Tibial artery (tissue), 4 donors: ENCODE measurements around the gene RLN1.
"Not testable (repeated sequence)": the region's sequence is repeated elsewhere in the genome, so short reads cannot be mapped to it uniquely, and the experiment has no call there.

Experiments
- DNase-seq, 2 donors: peaks; one replicate each; pipeline ENCODE4 v3.0.0-alpha.2; 2019
- H3K27ac ChIP-seq, 2 donors: fragments of 200-600 bp; sonication (generic) in 1 of 2; 1 replicate in 1 of 2; 2 replicates in 1 of 2; pipeline ENCODE4 v1.5.1; 2018 to 2019; ENCODE audit warnings: mild to moderate bottlenecking in 1 of 2
- H3K27me3 ChIP-seq, 2 donors: fragments of 200-600 bp; sonication (generic) in 1 of 2; one replicate each; pipeline versions ENCODE4 v1.5.1 to v1.6.0; 2016 to 2019
- H3K36me3 ChIP-seq, 3 donors: fragments of 200-600 bp; sonication (generic) in 2 of 3; one replicate each; pipeline ENCODE4 v1.5.1; 2016 to 2019; ENCODE audit warnings: mild to moderate bottlenecking in 2 of 3
- H3K4me1 ChIP-seq, 4 donors: fragments of 200-600 bp; sonication (generic) in 2 of 4; 1 replicate in 3 of 4; 2 replicates in 1 of 4; pipeline ENCODE4 v1.5.1; 2016 to 2019
- H3K4me3 ChIP-seq, 2 donors: fragments of 200-600 bp; sonication (generic) in 1 of 2; 1 replicate in 1 of 2; 2 replicates in 1 of 2; pipeline ENCODE4 v1.5.1; 2018 to 2019; ENCODE audit warnings: mild to moderate bottlenecking in 2 of 2
- H3K9me3 ChIP-seq, 3 donors: fragments of 200-600 bp; sonication (generic) in 1 of 3; one replicate each; pipeline ENCODE4 v1.5.1; 2016 to 2019
- CTCF ChIP-seq, 2 experiments: fragments of 200-600 bp in 1 of 2; fragments of 450-650 bp in 1 of 2; IDR thresholded peaks; one replicate each; pipeline ENCODE4 v1.5.1; 2017 to 2019; ENCODE audit warnings: antibody characterized with exemption in 2 of 2, mild to moderate bottlenecking in 1 of 2, moderate library complexity in 1 of 2
- intact Hi-C: fragments of 100-400 bp; cut with DNase I; formaldehyde crosslinking; loops from one replicate; pipeline ENCODE4 v1.15.0; 2023; ENCODE audit warnings: low total_unique reads

The RLN1 gene

GRCh38 chr9:5336688-5337087, 3.0 kb downstream of the RLN1 start:
- Histone ChIP-seq H3K9me3 (no peaks in the 10 kb centered on the region), H3K4me1 (no peaks in the 10 kb centered on the region), H3K27ac (no peak overlapping the region), H3K4me3 (no peak overlapping the region), H3K36me3 (no peaks in the 10 kb centered on the region), H3K27me3 (no peaks in the 10 kb centered on the region)
- no peak for DNase-seq
- TF ChIP-seq CTCF (IDR thresholded peaks at IDR 0.05): no peak
- intact Hi-C loops: no loop called here

GRCh38 chr9:5331276-5331675, 8.4 kb downstream of the RLN1 start:
- H3K27me3 ChIP-seq, intact Hi-C loops, H3K27ac ChIP-seq, H3K9me3 ChIP-seq, H3K36me3 ChIP-seq, H3K4me3 ChIP-seq, H3K4me1 ChIP-seq, DNase-seq: not testable (repeated sequence)

GRCh38 chr9:5326893-5327548, 12.7 kb downstream of the RLN1 start:
- Histone ChIP-seq H3K27me3 (peaks cover 0 to 3% of the 10 kb centered on the region in 2 donors), H3K36me3 (no peaks in the 10 kb centered on the region), H3K27ac (no peak overlapping the region), H3K4me1 (no peaks in the 10 kb centered on the region), H3K9me3 (no peaks in the 10 kb centered on the region), H3K4me3 (no peak overlapping the region)
- intact Hi-C loops: no loop called here
- DNase-seq: no peak
- no peak for TF ChIP-seq CTCF (IDR thresholded peaks at IDR 0.05)

DNA sequence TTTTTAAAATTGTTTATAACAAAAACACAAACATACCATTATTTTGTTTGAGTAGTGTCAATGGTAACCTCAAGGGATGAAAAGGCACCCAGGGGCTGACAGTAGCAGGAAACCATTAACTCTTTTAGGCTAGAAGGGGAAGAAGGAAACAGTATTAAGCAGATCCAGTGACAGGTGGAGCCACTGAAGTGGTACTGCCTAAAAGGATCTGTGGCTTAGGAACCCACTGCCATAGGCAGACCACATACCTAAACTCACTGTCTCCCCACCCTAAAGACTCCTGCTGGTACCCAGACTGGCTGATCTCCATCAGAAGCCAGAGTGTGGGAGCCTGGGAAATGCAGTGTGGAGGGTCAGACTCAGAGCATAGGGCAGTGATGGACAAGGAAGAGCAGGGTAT, 13.5 kb downstream of the RLN1 start:
- Histone ChIP-seq H3K36me3 (no peaks in the 10 kb centered on the region), H3K27ac (no peak overlapping the region), H3K27me3 (peaks cover 0 to 3% of the 10 kb centered on the region in 2 donors), H3K9me3 (no peaks in the 10 kb centered on the region), H3K4me1 (no peaks in the 10 kb centered on the region), H3K4me3 (no peak overlapping the region)
- no peak for TF ChIP-seq CTCF (IDR thresholded peaks at IDR 0.05)
- intact Hi-C loops: no loop called here
- DNase-seq: no peak

DNA sequence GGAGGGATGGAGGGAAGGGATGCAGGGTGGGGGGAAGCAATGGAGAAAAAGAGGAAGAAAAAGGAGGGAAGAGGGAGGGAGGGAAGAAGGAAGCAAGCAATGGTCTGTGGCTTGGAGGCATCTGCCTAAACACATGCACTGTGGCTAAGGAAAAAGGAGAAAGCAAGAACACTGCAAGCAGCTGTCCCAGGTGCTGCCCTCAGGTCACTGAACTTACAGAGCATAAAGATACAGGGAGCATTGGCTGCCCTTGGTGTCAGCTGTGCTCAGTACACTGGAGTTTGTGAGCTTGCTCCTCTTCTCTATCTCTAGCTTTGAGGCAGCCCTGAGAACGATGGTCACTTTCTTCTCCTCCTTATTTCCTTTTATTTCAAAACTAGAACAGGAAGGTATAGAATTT, 18.1 kb downstream of the RLN1 start:
- intact Hi-C loops: loop anchor here (2.0 kb wide), 1 partner anchor 43 kb away; no protein-coding TSS in a partner anchor
- not testable (repeated sequence) for DNase-seq, H3K27ac ChIP-seq, H3K9me3 ChIP-seq, H3K4me3 ChIP-seq, H3K4me1 ChIP-seq, H3K27me3 ChIP-seq, H3K36me3 ChIP-seq

DNA sequence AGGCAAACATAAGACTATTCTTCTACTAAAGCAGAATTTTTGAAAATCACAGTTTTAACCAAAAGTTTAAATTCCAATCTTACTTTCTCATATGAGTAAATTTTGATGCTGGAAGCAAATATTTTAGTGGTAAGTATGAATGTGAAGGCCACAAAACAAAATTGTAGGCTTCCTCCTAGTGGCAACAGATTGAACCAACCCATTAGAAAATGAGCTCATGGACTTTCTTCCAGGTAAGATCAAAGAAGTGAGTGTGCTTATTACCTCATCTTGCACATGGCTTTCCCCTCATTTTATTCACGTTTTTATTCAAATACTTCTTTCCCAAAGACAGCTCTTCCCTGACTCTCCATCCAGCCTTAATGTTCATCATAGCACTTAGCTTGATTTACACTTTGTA, 18.6 kb downstream of the RLN1 start:
- no peak for DNase-seq
- Histone ChIP-seq H3K27me3 (no peaks in the 10 kb centered on the region), H3K9me3 (peaks cover 0 to 6% (median 0%) of the 10 kb centered on the region in 3 donors), H3K4me3 (no peak overlapping the region), H3K27ac (no peak overlapping the region), H3K36me3 (no peaks in the 10 kb centered on the region), H3K4me1 (no peaks in the 10 kb centered on the region)
- no peak for TF ChIP-seq CTCF (IDR thresholded peaks at IDR 0.05)
- intact Hi-C loops: loop anchor here (2.0 kb wide), 1 partner anchor 44 kb away; no protein-coding TSS in a partner anchor

DNA sequence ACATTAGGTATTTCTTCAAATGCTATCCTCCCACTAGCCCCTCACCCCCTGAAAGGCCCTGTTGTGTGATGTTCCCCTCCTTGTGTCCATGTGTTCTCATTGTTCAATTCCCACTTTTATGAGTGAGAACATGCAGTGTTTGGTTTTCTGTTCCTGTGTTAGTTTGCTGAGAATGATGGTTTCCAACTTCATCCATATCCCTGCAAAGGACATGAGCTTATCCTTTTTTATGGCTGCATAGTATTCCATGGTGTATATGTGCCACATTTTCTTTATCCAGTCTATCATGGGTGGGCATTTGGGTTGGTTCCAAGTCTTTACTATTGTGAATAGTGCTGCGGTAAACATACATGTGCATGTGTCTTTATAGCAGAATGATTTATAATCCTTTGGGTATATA, 23.3 kb downstream of the RLN1 start:
- intact Hi-C loops, H3K27ac ChIP-seq, H3K4me3 ChIP-seq, H3K27me3 ChIP-seq, H3K36me3 ChIP-seq, H3K4me1 ChIP-seq, DNase-seq: not testable (repeated sequence)
- H3K9me3 ChIP-seq: peaks cover 0 to 22% (median 10%) of the 10 kb centered on the region in 3 donors
